Measurements from ENCODE around the gene VAV2.

Gene VAV2

GRCh38 chr9:133712221-133713100, 279.7 kb downstream of the VAV2 start:
- no peak overlapping the region for H3K27ac ChIP-seq

More at GRCh38 chr9:133712221-133713100, 279.7 kb downstream of the VAV2 start:
- TF ChIP-seq CTCF (conservative IDR thresholded peaks at IDR 0.05) = no peak

Measured in VCaP (cell line).